A549 (cell line): ENCODE results near the gene RDH5. TPM values are rescaled to one million over a fixed set of nuclear protein-coding genes. Genes with fewer than 3 reads are reported as not detected.

Source experiments
- ATAC-seq, 2 experiments: fragments of 200-7000 bp in 1 of 2; fragments of >200 bp in 1 of 2; cut with Nextera tagmentation in 1 of 2; cut with Tn5 transposase in 1 of 2; 3 replicates each; pipeline versions ENCODE4 v1.8.0 to v1.9.1; 2018 to 2020; ENCODE audit warnings: mild to moderate bottlenecking in 1 of 2, moderate library complexity in 1 of 2
- CTCF ChIA-PET: fragments of 300-600 bp; sonication (Branson Sonifier 250); formaldehyde crosslinking; extraction: SDS; loops from one replicate; lab custom pipeline; 2021; ENCODE audit warnings: antibody characterized with exemption, inconsistent platforms; lab: Yijun Ruan, JAX
- POLR2A ChIA-PET: fragments of 350-600 bp; formaldehyde crosslinking; extraction: SDS; loops from one replicate; lab custom pipeline; 2021; ENCODE audit warnings: antibody characterized with exemption, inconsistent platforms; lab: Yijun Ruan, JAX
- DNase-seq, 2 experiments: peaks; one replicate each; pipeline versions ENCODE4 v3.0.0 to v3.0.0-alpha.2; 2011 to 2016; ENCODE audit warnings: low read depth in 1 of 2, low spot score in 1 of 2
- FAIRE-seq: peaks from 2 replicates; lab custom pipeline; 2011; peaks lifted over from hg19 to GRCh38; lab: Jason Lieb, UNC
- H3K27ac ChIP-seq, 2 experiments: fragments of >200 bp; sonication (Bioruptor Twin); formaldehyde crosslinking; 3 replicates each; pipeline ENCODE4 v1.5.1; 2016 to 2017
- H3K4me1 ChIP-seq: fragments of >200 bp; sonication (Bioruptor Twin); formaldehyde crosslinking; 3 replicates; pipeline ENCODE4 v1.6.1; 2016
- H3K4me2 ChIP-seq: fragments of >200 bp; sonication (Bioruptor Twin); formaldehyde crosslinking; 3 replicates; pipeline ENCODE4 v1.6.1; 2016
- H3K4me3 ChIP-seq: fragments of >200 bp; sonication (Bioruptor Twin); formaldehyde crosslinking; 3 replicates; pipeline ENCODE4 v1.5.1; 2016
- H3K9me3 ChIP-seq: fragments of >200 bp; sonication (Bioruptor Twin); formaldehyde crosslinking; 3 replicates; pipeline ENCODE4 v1.6.1; 2016
- CEBPB ChIP-seq, 2 experiments: fragments of >200 bp in 1 of 2; sonication (Bioruptor Twin) in 1 of 2; formaldehyde crosslinking in 1 of 2; IDR thresholded peaks; 2 replicates each; pipeline ENCODE4 v1.6.1; 2012 to 2016
- CHD2 ChIP-seq: fragments of 150-350 bp; IDR thresholded peaks from 2 replicates; pipeline ENCODE4 v1.6.1; 2014; ENCODE audit warnings: low read length; ENCODE audit not compliant: partially characterized antibody
- FOSB ChIP-seq: fragments of 250-450 bp; sonication (Bioruptor Pico); IDR thresholded peaks from 2 replicates; pipeline ENCODE4 v1.5.0; 2020; ENCODE audit warnings: mild to moderate bottlenecking, moderate library complexity
- HDAC2 ChIP-seq: fragments of 200-600 bp; sonication (generic); IDR thresholded peaks from 2 replicates; pipeline ENCODE4 v1.6.1; 2016
- HOXB13 ChIP-seq: fragments of 250-450 bp; sonication (Bioruptor Pico); IDR thresholded peaks from 2 replicates; pipeline ENCODE4 v1.5.0; 2020; ENCODE audit warnings: low read depth, mild to moderate bottlenecking, moderate library complexity
- JUNB ChIP-seq: fragments of >200 bp; sonication (Bioruptor Twin); formaldehyde crosslinking; IDR thresholded peaks from 2 replicates; pipeline ENCODE4 v1.6.1; 2016
- KDM5A ChIP-seq: fragments of 200-600 bp; sonication (generic); IDR thresholded peaks from 2 replicates; pipeline ENCODE4 v1.6.1; 2016; ENCODE audit warnings: antibody characterized with exemption, mild to moderate bottlenecking
- MAZ ChIP-seq: fragments of 150-350 bp; IDR thresholded peaks from 2 replicates; pipeline ENCODE4 v1.6.1; 2014; ENCODE audit warnings: antibody characterized with exemption, low read depth, low read length, borderline replicate concordance
- NPAS2 ChIP-seq: fragments of 250-450 bp; sonication (Bioruptor Pico); IDR thresholded peaks from 2 replicates; pipeline ENCODE4 v1.8.0; 2022; ENCODE audit warnings: mild to moderate bottlenecking, moderate library complexity, borderline replicate concordance
- POLR2A ChIP-seq: IDR thresholded peaks from 2 replicates; pipeline ENCODE4 v1.6.1; 2012; ENCODE audit warnings: mild to moderate bottlenecking, low read length
- POLR2AphosphoS2 ChIP-seq: conservative IDR thresholded peaks from 2 replicates; pipeline ENCODE4 v1.6.1; 2012; ENCODE audit warnings: low read length, improper control_type of control experiment, inconsistent platforms
- RAD21 ChIP-seq, 2 experiments: fragments of >200 bp in 1 of 2; sonication (Bioruptor Twin) in 1 of 2; formaldehyde crosslinking in 1 of 2; IDR thresholded peaks in 1 of 2; conservative IDR thresholded peaks in 1 of 2; 2 replicates in 1 of 2; 3 replicates in 1 of 2; pipeline ENCODE4 v1.6.1; 2012 to 2018; ENCODE audit warnings: inconsistent platforms in 1 of 2
- RNF2 ChIP-seq: fragments of 200-600 bp; sonication (generic); IDR thresholded peaks from 2 replicates; pipeline ENCODE4 v1.6.1; 2016; ENCODE audit warnings: low read depth, mild to moderate bottlenecking, antibody characterized with exemption, moderate library complexity, borderline replicate concordance
- SREBF2 ChIP-seq: fragments of 450-650 bp; IDR thresholded peaks from 2 replicates; pipeline ENCODE4 v1.6.1; 2014; ENCODE audit warnings: mild to moderate bottlenecking, moderate library complexity
- WGBS: methylation state at CpG from one replicate; pipeline ENCODE4 v1.1.6; 2017; ENCODE audit errors: missing lambda C conversion rate; 5-methylcytosine and 5-hydroxymethylcytosine counted together
- polyA plus RNA-seq, 4 experiments: library from polyadenylated mRNA; depleted of rRNA in 3 of 4; stranded (reverse); fragments of >200 nt; fragmentation: RNase III in 1 of 4; extraction: RNeasy Plus Mini Kit Qiagen cat#74134 plus additional on column Dnase treatment in 1 of 4; gene quantifications; 2 replicates in 3 of 4; 3 replicates in 1 of 4; pipeline ENCODE4 v1.2.3, GENCODE V29; 2011 to 2017
- TF ChIP-seq, protein P1 (sequence below): IDR thresholded peaks from 2 replicates; pipeline ENCODE4 v1.6.1; 2012
- TF ChIP-seq, protein P2 (sequence below): IDR thresholded peaks from 2 replicates; pipeline ENCODE4 v1.6.1; 2012
- TF ChIP-seq, protein P3 (sequence below): fragments of 200-600 bp; sonication (generic); IDR thresholded peaks from 2 replicates; pipeline ENCODE4 v1.6.1; 2016; ENCODE audit warnings: antibody characterized with exemption, mild to moderate bottlenecking, moderate library complexity
- TF ChIP-seq, protein P4 (sequence below): fragments of >200 bp; sonication (Bioruptor Twin); formaldehyde crosslinking; IDR thresholded peaks from 3 replicates; pipeline ENCODE4 v1.5.1; 2016

RDH5 gene
- polyA plus RNA-seq, 2 of the 4 experiments (the other 2 are of a cell fraction), result 4.1 to 9.1 TPM

DNA sequence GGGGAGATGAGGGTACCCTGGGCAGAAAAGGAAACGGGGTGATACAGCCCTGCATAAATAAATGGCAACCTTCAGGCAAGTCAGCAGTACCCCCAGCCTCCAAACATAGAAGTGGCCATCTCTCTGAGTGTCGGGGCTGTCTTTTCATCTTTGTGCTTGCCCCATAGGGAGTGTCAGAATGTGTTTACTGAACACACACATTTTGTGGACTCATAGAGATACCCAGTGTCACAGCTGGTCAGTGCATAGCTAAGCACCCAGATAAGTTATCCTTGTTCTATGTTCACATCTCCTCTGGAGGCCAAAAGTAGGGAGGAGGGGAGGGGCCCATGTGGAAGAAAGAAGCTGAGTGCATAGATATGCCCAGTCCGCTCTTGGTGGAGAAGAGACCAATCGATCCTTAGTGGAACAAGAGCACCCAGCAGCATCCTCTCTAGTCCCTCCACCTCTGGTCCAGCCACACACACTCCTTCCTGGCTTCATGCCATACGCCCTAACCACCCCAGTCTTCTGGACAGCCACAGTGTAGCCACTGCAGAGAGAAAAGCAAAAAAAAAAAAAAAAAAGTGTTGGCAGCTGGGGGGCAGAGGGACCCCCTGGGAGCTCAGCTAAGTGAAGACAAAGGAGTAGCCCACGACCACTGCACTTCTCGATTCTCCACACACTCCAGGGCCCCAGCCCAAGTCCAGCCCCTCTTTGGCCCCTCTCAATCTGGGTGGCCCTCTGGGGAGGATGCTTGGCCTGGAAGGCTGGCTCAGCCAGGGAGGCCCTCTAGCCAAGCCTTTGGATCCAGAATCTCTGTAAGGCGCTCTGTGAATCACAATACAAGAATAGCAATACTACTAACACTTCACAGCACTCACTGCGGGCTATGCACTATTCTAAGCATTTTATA is 15.1 kb upstream of the RDH5 start (continued):
- TF ChIP-seq RAD21 (conservative IDR thresholded peaks at IDR 0.05 in 1 of 2, IDR thresholded peaks at IDR 0.05 in 1 of 2), result no peak
- no peak for TF ChIP-seq MAZ
- no peak for TF ChIP-seq RNF2
- TF ChIP-seq, protein P1, sequence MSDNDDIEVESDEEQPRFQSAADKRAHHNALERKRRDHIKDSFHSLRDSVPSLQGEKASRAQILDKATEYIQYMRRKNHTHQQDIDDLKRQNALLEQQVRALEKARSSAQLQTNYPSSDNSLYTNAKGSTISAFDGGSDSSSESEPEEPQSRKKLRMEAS, result no peak
- TF ChIP-seq, protein P2, sequence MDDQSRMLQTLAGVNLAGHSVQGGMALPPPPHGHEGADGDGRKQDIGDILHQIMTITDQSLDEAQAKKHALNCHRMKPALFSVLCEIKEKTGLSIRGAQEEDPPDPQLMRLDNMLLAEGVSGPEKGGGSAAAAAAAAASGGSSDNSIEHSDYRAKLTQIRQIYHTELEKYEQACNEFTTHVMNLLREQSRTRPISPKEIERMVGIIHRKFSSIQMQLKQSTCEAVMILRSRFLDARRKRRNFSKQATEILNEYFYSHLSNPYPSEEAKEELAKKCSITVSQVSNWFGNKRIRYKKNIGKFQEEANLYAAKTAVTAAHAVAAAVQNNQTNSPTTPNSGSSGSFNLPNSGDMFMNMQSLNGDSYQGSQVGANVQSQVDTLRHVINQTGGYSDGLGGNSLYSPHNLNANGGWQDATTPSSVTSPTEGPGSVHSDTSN, result no peak
- no peak for TF ChIP-seq KDM5A

DNA sequence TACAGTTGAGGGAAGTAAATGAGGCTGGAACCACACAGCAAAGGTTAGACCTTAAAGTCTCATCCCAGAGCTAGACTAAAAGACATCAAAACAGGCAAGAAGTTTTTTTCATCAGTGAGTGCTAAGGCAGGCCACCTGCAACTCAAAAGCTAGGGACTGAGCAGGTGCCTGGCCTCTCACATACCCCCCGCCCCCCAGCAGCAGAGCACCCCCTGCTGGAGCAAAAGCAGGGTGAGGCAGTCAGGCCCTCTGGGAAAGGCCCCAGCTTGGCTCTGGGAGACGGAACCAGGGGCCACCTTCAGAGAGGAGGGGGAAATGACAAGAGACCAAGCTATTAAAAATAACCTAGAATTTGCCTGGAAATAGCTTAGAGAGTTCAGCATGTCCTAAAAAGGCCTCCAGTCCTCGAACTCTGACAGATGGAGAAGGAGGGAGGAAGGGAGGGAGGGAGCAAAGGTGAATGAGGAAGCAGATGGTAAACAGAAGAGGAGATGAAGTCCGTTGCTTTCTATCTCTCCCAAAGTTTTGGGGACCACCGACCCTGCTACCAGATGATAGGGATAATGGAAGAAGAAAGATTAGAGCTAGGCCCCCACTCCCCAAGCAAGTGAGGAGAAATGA is 14.3 kb upstream of the RDH5 start:
- CTCF ChIA-PET, result interaction anchor here (0.6 to 3.1 kb wide), 9 partner anchors 8 to 229 kb away, joined by 3 to 20 read pairs (median 3); partner anchors contain the start of gene BLOC1S1
- ATAC-seq, result peak in 1 of 2 experiments; percentile 66; a peak in 3 of 6 replicates
- no peak for FAIRE-seq
- peak; percentile 27 to 41 for DNase-seq
- Histone ChIP-seq H3K4me1 (peaks cover 16% of the 10 kb centered on the region; the same call in 2 of the 3 replicates), H3K4me3 (no peak overlapping the region), H3K9me3 (no peaks in the 10 kb centered on the region), H3K27ac (no peak overlapping the region), H3K4me2 (no peak overlapping the region)
- 37% methylated on average over 5 of the region's 5 CpGs for WGBS
- POLR2A ChIA-PET, result interaction anchor here (1.4 kb wide), 1 partner anchor 10 kb away, joined by 5 read pairs; the partner anchor contains the start of gene BLOC1S1
- 0 out of 5 replicates have a peak, but pooled peaks of 1 of the 2 experiments have one; percentile 17 for TF ChIP-seq RAD21 (conservative IDR thresholded peaks at IDR 0.05 in 1 of 2, IDR thresholded peaks at IDR 0.05 in 1 of 2)
- TF ChIP-seq, protein P3, sequence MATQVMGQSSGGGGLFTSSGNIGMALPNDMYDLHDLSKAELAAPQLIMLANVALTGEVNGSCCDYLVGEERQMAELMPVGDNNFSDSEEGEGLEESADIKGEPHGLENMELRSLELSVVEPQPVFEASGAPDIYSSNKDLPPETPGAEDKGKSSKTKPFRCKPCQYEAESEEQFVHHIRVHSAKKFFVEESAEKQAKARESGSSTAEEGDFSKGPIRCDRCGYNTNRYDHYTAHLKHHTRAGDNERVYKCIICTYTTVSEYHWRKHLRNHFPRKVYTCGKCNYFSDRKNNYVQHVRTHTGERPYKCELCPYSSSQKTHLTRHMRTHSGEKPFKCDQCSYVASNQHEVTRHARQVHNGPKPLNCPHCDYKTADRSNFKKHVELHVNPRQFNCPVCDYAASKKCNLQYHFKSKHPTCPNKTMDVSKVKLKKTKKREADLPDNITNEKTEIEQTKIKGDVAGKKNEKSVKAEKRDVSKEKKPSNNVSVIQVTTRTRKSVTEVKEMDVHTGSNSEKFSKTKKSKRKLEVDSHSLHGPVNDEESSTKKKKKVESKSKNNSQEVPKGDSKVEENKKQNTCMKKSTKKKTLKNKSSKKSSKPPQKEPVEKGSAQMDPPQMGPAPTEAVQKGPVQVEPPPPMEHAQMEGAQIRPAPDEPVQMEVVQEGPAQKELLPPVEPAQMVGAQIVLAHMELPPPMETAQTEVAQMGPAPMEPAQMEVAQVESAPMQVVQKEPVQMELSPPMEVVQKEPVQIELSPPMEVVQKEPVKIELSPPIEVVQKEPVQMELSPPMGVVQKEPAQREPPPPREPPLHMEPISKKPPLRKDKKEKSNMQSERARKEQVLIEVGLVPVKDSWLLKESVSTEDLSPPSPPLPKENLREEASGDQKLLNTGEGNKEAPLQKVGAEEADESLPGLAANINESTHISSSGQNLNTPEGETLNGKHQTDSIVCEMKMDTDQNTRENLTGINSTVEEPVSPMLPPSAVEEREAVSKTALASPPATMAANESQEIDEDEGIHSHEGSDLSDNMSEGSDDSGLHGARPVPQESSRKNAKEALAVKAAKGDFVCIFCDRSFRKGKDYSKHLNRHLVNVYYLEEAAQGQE, result no peak
- no peak for TF ChIP-seq POLR2A
- TF ChIP-seq, protein P4, sequence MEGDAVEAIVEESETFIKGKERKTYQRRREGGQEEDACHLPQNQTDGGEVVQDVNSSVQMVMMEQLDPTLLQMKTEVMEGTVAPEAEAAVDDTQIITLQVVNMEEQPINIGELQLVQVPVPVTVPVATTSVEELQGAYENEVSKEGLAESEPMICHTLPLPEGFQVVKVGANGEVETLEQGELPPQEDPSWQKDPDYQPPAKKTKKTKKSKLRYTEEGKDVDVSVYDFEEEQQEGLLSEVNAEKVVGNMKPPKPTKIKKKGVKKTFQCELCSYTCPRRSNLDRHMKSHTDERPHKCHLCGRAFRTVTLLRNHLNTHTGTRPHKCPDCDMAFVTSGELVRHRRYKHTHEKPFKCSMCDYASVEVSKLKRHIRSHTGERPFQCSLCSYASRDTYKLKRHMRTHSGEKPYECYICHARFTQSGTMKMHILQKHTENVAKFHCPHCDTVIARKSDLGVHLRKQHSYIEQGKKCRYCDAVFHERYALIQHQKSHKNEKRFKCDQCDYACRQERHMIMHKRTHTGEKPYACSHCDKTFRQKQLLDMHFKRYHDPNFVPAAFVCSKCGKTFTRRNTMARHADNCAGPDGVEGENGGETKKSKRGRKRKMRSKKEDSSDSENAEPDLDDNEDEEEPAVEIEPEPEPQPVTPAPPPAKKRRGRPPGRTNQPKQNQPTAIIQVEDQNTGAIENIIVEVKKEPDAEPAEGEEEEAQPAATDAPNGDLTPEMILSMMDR, result peak; percentile 32; the same call in 2 of the 3 replicates
- TF ChIP-seq KDM5A, result no peak
- TF ChIP-seq FOSB (CRISPR knock-in tag), result no peak
- no peak for TF ChIP-seq POLR2AphosphoS2
- TF ChIP-seq SREBF2, result no peak
- no peak for TF ChIP-seq HOXB13 (CRISPR knock-in tag)
- TF ChIP-seq CEBPB (IDR thresholded peaks at IDR 0.05), result no peak
- no peak for TF ChIP-seq JUNB
- no peak for TF ChIP-seq MAZ
- TF ChIP-seq HDAC2, result no peak
- no peak for TF ChIP-seq NPAS2 (CRISPR knock-in tag)
- TF ChIP-seq CHD2, result no peak
